Transverse colon (tissue), 4 donors: ENCODE results near the gene ZNF862.

Source experiments
- EP300 ChIP-seq: sonication (generic); formaldehyde crosslinking; IDR thresholded peaks from one replicate; pipeline ENCODE4 v1.6.1; 2017; ENCODE audit warnings: antibody characterized with exemption, low read depth
- POLR2A ChIP-seq: fragments of 450-650 bp; IDR thresholded peaks from one replicate; pipeline ENCODE4 v1.6.1; 2016; ENCODE audit warnings: antibody characterized with exemption, mild to moderate bottlenecking, moderate library complexity
- POLR2AphosphoS5 ChIP-seq, 3 donors: sonication (generic); formaldehyde crosslinking; IDR thresholded peaks; one replicate each; pipeline ENCODE4 v1.6.1; 2016; ENCODE audit warnings: antibody characterized with exemption in 3 of 3
- TF ChIP-seq, protein P1 (sequence below), 5 experiments: fragments of 200-600 bp in 3 of 5; fragments of 450-650 bp in 2 of 5; sonication (generic) in 3 of 5; IDR thresholded peaks; 1 replicate in 2 of 5; 2 replicates in 3 of 5; pipeline ENCODE4 v1.5.1; 2016 to 2017; ENCODE audit warnings: antibody characterized with exemption in 5 of 5, inconsistent platforms in 3 of 5, mild to moderate bottlenecking in 2 of 5, moderate library complexity in 1 of 5

GRCh38 chr7:149869291-149869650 is 31.1 kb downstream of the ZNF862 start:
- TF ChIP-seq POLR2A (no peak), POLR2AphosphoS5 (IDR thresholded peaks at IDR 0.05) (no peak), EP300 (no peak)
- TF ChIP-seq, protein P1, sequence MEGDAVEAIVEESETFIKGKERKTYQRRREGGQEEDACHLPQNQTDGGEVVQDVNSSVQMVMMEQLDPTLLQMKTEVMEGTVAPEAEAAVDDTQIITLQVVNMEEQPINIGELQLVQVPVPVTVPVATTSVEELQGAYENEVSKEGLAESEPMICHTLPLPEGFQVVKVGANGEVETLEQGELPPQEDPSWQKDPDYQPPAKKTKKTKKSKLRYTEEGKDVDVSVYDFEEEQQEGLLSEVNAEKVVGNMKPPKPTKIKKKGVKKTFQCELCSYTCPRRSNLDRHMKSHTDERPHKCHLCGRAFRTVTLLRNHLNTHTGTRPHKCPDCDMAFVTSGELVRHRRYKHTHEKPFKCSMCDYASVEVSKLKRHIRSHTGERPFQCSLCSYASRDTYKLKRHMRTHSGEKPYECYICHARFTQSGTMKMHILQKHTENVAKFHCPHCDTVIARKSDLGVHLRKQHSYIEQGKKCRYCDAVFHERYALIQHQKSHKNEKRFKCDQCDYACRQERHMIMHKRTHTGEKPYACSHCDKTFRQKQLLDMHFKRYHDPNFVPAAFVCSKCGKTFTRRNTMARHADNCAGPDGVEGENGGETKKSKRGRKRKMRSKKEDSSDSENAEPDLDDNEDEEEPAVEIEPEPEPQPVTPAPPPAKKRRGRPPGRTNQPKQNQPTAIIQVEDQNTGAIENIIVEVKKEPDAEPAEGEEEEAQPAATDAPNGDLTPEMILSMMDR (IDR thresholded peaks at IDR 0.05): no peak
